Endothelial cell of umbilical vein (primary cell): ENCODE results near the gene SYCE1.
"Not testable (repeated sequence)": the region's sequence is repeated elsewhere in the genome, so short reads cannot be mapped to it uniquely, and the experiment has no call there.

Experiments
- CTCF ChIP-seq, 2 donors: IDR thresholded peaks; 1 replicate in 1 of 2; 2 replicates in 1 of 2; pipeline ENCODE4 v1.5.1; 2011; ENCODE audit warnings: low read length in 2 of 2, mild to moderate bottlenecking in 2 of 2, moderate library complexity in 2 of 2, control low read depth in 1 of 2, inconsistent platforms in 1 of 2, low read depth in 1 of 2; ENCODE audit not compliant: insufficient read depth in 1 of 2; ENCODE audit errors: extremely low read depth in 1 of 2
- POLR2AphosphoS5 ChIP-seq: IDR thresholded peaks from 2 replicates; pipeline ENCODE4 v1.6.1; 2012; ENCODE audit warnings: low read depth, mild to moderate bottlenecking, control low read depth, low read length, moderate library complexity; ENCODE audit not compliant: insufficient read depth

- not testable (repeated sequence) for TF ChIP-seq POLR2AphosphoS5; CTCF (IDR thresholded peaks at IDR 0.05; ENCODE audit: extremely low read depth in 1 of 2, insufficient read depth in 1 of 2, low read depth in 1 of 2, low read length in 2 of 2)
Observed at GRCh38 chr10:133572055-133572454, 6.7 kb upstream of the SYCE1 start.
